HepG2 (cell line): Measurements from ENCODE around the gene PKD1L1. TPM values are rescaled to one million over a fixed set of nuclear protein-coding genes. Genes with fewer than 3 reads are reported as not detected.

Source experiments
- CEBPB ChIP-seq: IDR thresholded peaks from 2 replicates; pipeline ENCODE4 v1.6.1; 2011; ENCODE audit warnings: low read depth, low read length, improper control_type of control experiment, borderline replicate concordance
- CENPX ChIP-seq: sonication (generic); formaldehyde crosslinking; IDR thresholded peaks from 2 replicates; pipeline ENCODE4 v1.9.0; 2021; ENCODE audit warnings: mild to moderate bottlenecking, missing genetic modification reagents, moderate library complexity
- CHD4 ChIP-seq: fragments of 200-600 bp; sonication (generic); IDR thresholded peaks from 2 replicates; pipeline ENCODE4 v1.7.0; 2017; ENCODE audit warnings: mild to moderate bottlenecking, low read length, borderline replicate concordance
- NFE2L1 ChIP-seq: sonication (generic); formaldehyde crosslinking; IDR thresholded peaks from 2 replicates; pipeline ENCODE4 v1.4.0; 2020; ENCODE audit warnings: missing genetic modification reagents, mild to moderate bottlenecking, borderline replicate concordance
- NR2F2 ChIP-seq: IDR thresholded peaks from 2 replicates; pipeline ENCODE4 v1.6.1; 2012; ENCODE audit warnings: low read depth, inconsistent platforms, borderline replicate concordance
- PAF1 ChIP-seq: IDR thresholded peaks from 2 replicates; pipeline ENCODE4 v1.6.1; 2016; ENCODE audit warnings: missing genetic modification reagents, missing compliant biosample characterization
- PLRG1 ChIP-seq: fragments of 450-650 bp; conservative IDR thresholded peaks from 2 replicates; pipeline ENCODE4 v1.6.1; 2016
- RFXANK ChIP-seq: IDR thresholded peaks from 2 replicates; pipeline ENCODE4 v1.6.1; 2016
- SP1 ChIP-seq, 2 experiments: fragments of 450-650 bp in 1 of 2; sonication (generic) in 1 of 2; formaldehyde crosslinking in 1 of 2; IDR thresholded peaks; 2 replicates each; pipeline versions ENCODE4 v1.4.0 to v1.6.1; 2016 to 2020; ENCODE audit warnings: missing genetic modification reagents in 1 of 2
- ZNF224 ChIP-seq: sonication (generic); formaldehyde crosslinking; IDR thresholded peaks from 2 replicates; pipeline ENCODE4 v1.5.0; 2020; ENCODE audit warnings: mild to moderate bottlenecking, missing genetic modification reagents
- ZNF3 ChIP-seq: IDR thresholded peaks from 2 replicates; pipeline ENCODE4 v1.7.0; 2017; ENCODE audit warnings: inconsistent platforms
- ZNF629 ChIP-seq: sonication (generic); formaldehyde crosslinking; conservative IDR thresholded peaks from 2 replicates; pipeline ENCODE4 v1.5.0; 2020; ENCODE audit warnings: missing genetic modification reagents
- polyA plus RNA-seq, 8 experiments: library from polyadenylated mRNA; depleted of rRNA in 3 of 8; stranded (reverse) in 7 of 8; unstranded in 1 of 8; fragments of >200 nt; fragmentation: Illumina TruSeq in 4 of 8; extraction: Trizol in 4 of 8; gene quantifications; 2 replicates each; pipeline versions ENCODE4 v1.2.1 to v1.2.3, GENCODE V29; 2011 to 2016; ENCODE audit warnings: low read depth in 4 of 8, missing spikeins in 1 of 8, mixed read lengths in 1 of 8; ENCODE audit not compliant: insufficient read depth in 1 of 8
- total RNA-seq, 5 experiments: library from RNA; depleted of rRNA; stranded (reverse); fragments of >200 nt; fragmentation: Illumina TruSeq; extraction: Trizol; gene quantifications; 2 replicates each; pipeline ENCODE4 v1.2.3, GENCODE V29; 2016; ENCODE audit warnings: low read depth in 1 of 5
- TF ChIP-seq, protein P1 (sequence below): sonication (generic); formaldehyde crosslinking; IDR thresholded peaks from 2 replicates; pipeline ENCODE4 v1.9.0; 2021; ENCODE audit warnings: missing genetic modification reagents, borderline replicate concordance

Gene PKD1L1
- total and polyA plus RNA-seq, 2 of the 13 experiments (the other 11 are each of a cell fraction or from before 2014, with no cell fraction given): 0.01 TPM; not detected in 1

- TF ChIP-seq CENPX (no peak), ZNF224 (CRISPR knock-in tag) (no peak), ZNF629 (CRISPR knock-in tag) (peak; percentile 73), ZNF3 (CRISPR knock-in tag) (peak; percentile 27; the same call in 1 of the 2 replicates), PAF1 (no peak), PLRG1 (no peak), RFXANK (CRISPR knock-in tag) (no peak), NFE2L1 (CRISPR knock-in tag) (no peak), CHD4 (peak; percentile 34; the same call in 1 of the 2 replicates), CEBPB (peak; percentile 72; the same call in 1 of the 2 replicates), SP1 (IDR thresholded peaks at IDR 0.05) (no peak), SP1 (CRISPR knock-in tag; IDR thresholded peaks at IDR 0.05) (peak; percentile 9; the same call in 1 of the 2 replicates), NR2F2 (no peak)
- TF ChIP-seq, protein P1, sequence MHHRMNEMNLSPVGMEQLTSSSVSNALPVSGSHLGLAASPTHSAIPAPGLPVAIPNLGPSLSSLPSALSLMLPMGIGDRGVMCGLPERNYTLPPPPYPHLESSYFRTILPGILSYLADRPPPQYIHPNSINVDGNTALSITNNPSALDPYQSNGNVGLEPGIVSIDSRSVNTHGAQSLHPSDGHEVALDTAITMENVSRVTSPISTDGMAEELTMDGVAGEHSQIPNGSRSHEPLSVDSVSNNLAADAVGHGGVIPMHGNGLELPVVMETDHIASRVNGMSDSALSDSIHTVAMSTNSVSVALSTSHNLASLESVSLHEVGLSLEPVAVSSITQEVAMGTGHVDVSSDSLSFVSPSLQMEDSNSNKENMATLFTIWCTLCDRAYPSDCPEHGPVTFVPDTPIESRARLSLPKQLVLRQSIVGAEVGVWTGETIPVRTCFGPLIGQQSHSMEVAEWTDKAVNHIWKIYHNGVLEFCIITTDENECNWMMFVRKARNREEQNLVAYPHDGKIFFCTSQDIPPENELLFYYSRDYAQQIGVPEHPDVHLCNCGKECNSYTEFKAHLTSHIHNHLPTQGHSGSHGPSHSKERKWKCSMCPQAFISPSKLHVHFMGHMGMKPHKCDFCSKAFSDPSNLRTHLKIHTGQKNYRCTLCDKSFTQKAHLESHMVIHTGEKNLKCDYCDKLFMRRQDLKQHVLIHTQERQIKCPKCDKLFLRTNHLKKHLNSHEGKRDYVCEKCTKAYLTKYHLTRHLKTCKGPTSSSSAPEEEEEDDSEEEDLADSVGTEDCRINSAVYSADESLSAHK (CRISPR knock-in tag): no peak
Measured at GRCh38 chr7:47734949-47735291, 213.3 kb downstream of the PKD1L1 start (continued).
